GM21515 (cell line): ENCODE measurements around the gene ZEB1.
"Not testable (repeated sequence)": the region's sequence is repeated elsewhere in the genome, so short reads cannot be mapped to it uniquely, and the experiment has no call there.

Experiments
- ATAC-seq: cut with Tn5 transposase; IDR thresholded peaks from one replicate; pipeline ENCODE4 v1.9.1; 2021; ENCODE audit not compliant: unreplicated experiment

ZEB1 gene

GRCh38 chr10:31318382-31318853, 598 bp upstream of the ZEB1 start:
- peak; percentile 71 for ATAC-seq

DNA sequence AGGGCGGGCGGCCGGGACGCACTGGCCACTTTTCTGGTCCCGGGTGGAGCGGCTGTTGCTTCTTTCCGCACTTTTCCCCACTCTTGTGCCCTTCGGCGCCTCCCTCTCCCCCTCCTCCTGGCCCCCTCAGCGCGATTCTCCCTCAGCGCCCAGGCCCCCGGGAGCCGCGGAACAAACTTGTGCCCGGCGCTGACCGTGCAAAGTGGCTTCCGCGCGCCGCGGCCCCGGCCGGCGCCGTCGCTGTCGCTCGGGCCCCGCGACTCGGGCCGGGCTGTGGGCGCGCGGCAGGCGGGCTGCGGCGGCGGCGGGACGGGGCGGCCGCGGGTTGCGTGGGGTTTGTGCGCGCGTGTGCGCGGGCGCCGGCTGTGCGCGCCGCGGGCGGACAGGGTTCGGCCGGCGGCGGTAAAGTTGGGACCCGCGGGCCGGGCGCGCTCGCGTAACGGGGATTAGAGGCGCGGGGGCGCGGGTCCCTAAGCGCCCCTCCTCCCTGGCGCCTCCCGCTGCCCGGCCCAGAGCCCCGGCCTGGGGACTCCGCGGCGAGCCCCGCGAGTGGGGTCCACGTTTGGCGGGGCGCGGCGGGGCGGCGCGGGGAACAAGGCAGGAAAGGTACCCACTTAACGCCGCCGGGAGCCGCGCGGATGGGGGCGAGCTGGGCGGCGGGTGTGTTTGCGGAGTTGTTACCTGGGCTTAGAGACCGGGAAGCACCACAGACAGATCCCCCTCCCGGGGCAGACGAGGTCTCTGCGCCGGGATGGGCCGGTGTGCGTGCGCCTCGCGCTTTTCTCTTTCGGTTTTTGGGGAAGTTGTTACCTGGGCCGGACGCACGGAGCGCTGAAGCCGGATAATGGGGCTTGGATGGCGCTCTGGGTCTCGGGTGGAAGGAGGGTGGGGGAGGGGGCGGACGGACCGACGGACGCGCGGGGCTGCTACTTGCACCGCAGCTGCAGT, 860 bp downstream of the ZEB1 start:
- ATAC-seq = peak; percentile 32

GRCh38 chr10:31320550-31321211, 1.7 kb downstream of the ZEB1 start:
- ATAC-seq = no peak

- no peak for ATAC-seq
Observed at GRCh38 chr10:31321396-31321941, 2.5 kb downstream of the ZEB1 start.

GRCh38 chr10:31322647-31323046, 3.6 kb downstream of the ZEB1 start:
- no peak for ATAC-seq

DNA sequence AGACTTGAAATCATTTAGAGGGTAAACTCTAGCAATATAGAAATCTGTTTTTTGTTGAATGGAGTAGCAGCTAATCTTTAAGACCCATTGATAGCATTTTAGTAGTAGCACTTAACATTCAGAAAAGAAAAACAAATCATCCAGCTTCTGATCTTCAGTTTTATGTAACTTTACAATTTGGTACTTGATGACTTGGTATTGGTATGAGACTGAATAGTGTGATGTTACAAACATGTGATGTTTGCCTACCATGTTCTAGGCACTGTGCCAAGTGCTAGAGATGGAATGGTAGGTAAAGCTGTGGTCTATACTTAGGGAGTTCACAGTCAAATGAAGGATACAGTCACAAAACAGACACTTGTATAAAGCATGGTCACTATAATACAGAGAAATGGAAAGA, 21.3 kb downstream of the ZEB1 start:
- ATAC-seq = no peak

- ATAC-seq = no peak
Observed at GRCh38 chr10:31341552-31341951, 22.5 kb downstream of the ZEB1 start.

DNA sequence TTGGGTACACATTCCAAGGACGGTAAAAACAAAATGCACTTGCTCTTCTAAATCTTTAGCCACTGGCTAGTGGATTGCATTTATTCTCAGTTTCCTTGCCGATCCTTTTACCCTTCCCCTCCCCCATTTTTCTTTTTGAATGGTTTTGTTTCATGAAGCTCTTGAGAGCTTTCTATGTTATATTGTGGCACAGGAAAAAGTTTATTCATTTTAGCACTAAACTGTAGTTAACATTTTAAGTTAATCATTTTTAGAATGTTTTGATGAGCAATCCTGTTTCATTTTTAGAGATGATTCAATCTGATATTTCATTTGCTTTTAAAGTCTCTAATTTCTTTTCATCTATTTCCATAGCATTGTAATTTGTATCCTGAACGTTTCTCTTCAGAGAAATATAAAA, 24.0 kb downstream of the ZEB1 start:
- ATAC-seq = no peak

DNA sequence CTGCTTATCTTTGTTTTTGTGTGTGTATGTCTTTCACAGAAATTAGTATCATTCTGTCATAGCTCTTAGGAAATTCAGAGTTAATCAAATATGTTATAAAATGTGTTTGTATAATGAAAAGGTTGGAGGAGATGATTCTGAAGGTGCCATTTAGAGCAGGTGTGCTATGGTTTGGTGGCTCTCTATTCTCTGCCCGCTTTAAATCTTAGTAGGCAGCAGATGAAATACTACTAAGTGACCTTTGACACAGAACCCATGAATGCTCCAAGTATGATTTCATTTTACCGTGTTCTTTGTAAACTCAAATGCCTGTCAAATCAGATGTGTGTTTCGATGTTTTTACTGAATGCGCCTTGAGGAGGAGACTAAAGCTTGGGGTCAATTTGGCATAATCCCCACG, 24.5 kb downstream of the ZEB1 start:
- ATAC-seq = no peak

DNA sequence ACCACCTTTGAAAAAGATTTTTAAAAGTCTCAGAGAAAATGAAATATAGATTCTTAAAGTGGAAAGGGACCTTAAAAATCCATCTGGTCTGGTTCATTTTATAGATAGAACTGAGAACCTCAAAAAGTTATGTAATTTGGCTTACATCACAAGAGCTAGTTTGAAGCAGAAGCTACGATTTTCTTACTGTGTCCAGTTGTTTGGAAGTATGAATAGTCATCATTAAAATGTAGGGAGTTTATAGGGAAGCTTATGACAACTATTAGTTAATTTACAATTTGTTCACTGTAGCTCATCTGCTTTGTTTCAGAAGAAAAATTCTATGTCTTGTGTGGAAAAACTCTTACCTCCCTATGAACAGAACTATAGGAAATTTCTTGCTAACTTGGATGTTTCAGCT, 26.9 kb downstream of the ZEB1 start:
- no peak for ATAC-seq

- no peak for ATAC-seq
Observed at GRCh38 chr10:31346953-31347352, 27.9 kb downstream of the ZEB1 start.

DNA sequence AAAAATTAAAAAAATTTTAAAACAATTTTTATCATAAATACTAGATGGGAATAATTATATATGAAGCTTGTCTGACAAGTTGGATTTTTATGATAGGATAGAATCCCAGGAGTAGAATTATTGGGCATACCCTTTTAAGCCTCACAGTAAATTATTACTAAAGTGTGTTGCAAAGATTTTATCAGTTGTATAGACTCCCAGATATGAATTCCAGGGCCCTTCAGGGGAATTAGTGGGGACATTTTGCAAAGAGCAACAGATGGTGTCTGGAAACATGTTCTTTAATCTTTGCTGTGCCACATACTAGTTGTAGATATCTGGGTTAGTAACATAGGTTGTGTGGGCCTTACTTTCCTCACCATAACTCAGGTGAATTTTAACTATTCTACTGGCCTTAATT, 28.7 kb downstream of the ZEB1 start:
- no peak for ATAC-seq

GRCh38 chr10:31350891-31351290, 31.9 kb downstream of the ZEB1 start:
- ATAC-seq = no peak

- no peak for ATAC-seq
Observed at GRCh38 chr10:31352436-31353226, 33.6 kb downstream of the ZEB1 start.

DNA sequence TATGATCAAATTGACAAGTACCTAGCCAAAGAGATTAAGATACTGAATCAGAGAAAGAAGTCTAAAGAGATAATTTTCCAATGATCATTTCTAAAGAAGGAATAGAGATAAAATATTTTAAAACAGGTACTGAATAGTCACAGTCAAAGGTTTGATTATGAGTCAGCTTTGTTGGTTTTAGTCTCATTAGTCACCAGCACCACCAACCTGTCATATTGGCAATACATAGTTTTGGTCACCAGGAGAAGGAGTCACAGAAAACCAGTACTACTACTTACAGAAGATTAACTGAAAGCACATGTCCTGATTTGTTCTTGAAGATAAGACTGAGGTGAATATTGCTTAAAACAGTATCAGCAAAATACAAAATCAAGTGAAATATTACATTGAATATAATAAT, 34.6 kb downstream of the ZEB1 start:
- peak; percentile 92 for ATAC-seq

DNA sequence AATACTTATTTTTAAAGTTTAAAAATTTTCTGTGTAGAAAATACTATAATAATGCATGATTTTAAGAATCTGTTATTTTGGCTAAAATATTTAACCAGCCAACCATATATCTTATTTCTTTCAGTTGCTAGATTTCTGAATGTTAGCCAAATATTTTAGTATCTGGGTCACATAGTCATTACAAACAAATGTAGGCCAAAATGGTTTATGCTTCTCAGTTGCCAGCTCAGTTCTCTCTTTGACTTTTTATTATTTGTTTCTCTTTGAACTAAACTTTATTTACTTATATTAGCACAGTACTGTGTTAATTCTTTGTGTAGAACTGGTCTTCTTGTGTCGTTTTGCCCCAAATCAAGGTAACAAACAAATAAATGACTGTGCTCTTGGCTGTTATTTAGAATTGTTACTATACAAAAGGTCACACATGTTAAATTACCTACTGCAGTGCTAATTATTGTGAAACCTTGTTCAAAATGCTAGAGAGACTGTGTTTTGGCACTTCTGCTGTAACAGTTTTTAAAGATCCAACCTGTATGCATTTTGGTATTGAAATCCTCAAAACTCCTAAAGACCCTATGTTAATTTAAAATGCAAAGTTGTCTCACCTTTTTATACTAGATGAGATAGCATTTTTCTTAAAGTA, 39.8 kb downstream of the ZEB1 start:
- no peak for ATAC-seq

GRCh38 chr10:31359979-31360378, 41.0 kb downstream of the ZEB1 start:
- no peak for ATAC-seq

GRCh38 chr10:31361475-31361874, 42.5 kb downstream of the ZEB1 start:
- ATAC-seq = not testable (repeated sequence)

GRCh38 chr10:31362023-31362641, 43.1 kb downstream of the ZEB1 start:
- no peak for ATAC-seq

DNA sequence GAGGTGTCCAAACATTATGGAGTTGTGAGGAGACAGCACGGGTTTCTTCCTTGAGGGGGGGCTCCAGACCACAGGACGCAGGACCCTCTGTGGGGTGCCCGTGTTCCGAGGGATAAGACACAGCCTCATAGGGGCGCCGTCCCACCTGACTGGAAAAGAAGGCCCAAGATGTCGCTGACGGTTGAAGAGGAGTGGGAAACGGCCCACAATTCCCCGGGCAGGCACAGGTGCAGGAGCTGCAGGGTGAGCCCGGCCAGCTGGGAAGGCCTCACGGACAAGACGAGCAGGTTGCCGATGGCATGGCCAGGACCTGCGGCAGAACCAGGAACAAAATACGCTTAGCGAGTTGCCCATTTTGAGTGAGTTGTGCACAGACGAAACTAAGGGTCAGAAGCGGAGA, 44.7 kb downstream of the ZEB1 start:
- ATAC-seq = not testable (repeated sequence)
